IMR-90 (cell line): ENCODE measurements around the gene MTIF3. TPM values are rescaled to one million over a fixed set of nuclear protein-coding genes. Genes with fewer than 3 reads are reported as not detected.
A peak's percentile ranks its signal among the peaks of the same experiment; 100 is the strongest.

ENCODE experiments used
- ATAC-seq: fragments of 200-7000 bp; cut with Tn5 transposase; 2 replicates; pipeline ENCODE4 v1.9.1; 2020; ENCODE audit warnings: low read depth, mild to moderate bottlenecking, moderate library complexity
- BruUV-seq: library from RNA; stranded (reverse); fragments of 400-500 nt; replicated peaks from 2 replicates; lab custom pipeline; 2021; lab: Mats Ljungman, UMichigan
- CTCF ChIA-PET: fragments of 300-600 bp; formaldehyde crosslinking; extraction: SDS; loops from one replicate; lab custom pipeline; 2021; ENCODE audit warnings: antibody characterized with exemption; lab: Yijun Ruan, JAX
- POLR2A ChIA-PET: fragments of 300-600 bp; sonication (Branson Sonifier 250); formaldehyde crosslinking; loops from one replicate; lab custom pipeline; 2022; ENCODE audit warnings: antibody characterized with exemption; ENCODE audit not compliant: unreplicated experiment; lab: Charles Lee
- DNase-seq: peaks from one replicate; pipeline ENCODE4 v3.0.0; 2013
- H2AFZ ChIP-seq: replicated peaks from 2 replicates; pipeline ENCODE3; 2013; ENCODE audit warnings: low read length, mild to moderate bottlenecking; ENCODE audit not compliant: poor library complexity
- H2AK5ac ChIP-seq: 2 replicates; pipeline ENCODE4 v1.6.1; 2013; ENCODE audit warnings: low read depth, low read length, inconsistent platforms
- H2AK9ac ChIP-seq: replicated peaks from 2 replicates; pipeline ENCODE3; 2013; ENCODE audit warnings: mild to moderate bottlenecking, low read depth, low read length, moderate library complexity; ENCODE audit not compliant: poor library complexity
- H2BK120ac ChIP-seq: 2 replicates; pipeline ENCODE4 v1.6.1; 2013; ENCODE audit warnings: low read depth, low read length, inconsistent platforms
- H2BK15ac ChIP-seq: 3 replicates; pipeline ENCODE4 v1.6.1; 2013; ENCODE audit warnings: low read depth, low read length, inconsistent platforms
- H2BK20ac ChIP-seq: 2 replicates; pipeline ENCODE4 v1.6.1; 2013; ENCODE audit warnings: low read depth, mild to moderate bottlenecking, inconsistent platforms, low read length, moderate library complexity
- H2BK5ac ChIP-seq: 2 replicates; pipeline ENCODE4 v1.6.1; 2013; ENCODE audit warnings: mild to moderate bottlenecking, low read depth, low read length, inconsistent platforms; ENCODE audit not compliant: poor library complexity, severe bottlenecking
- H3K14ac ChIP-seq: replicated peaks from 2 replicates; pipeline ENCODE4 v1.6.1; 2013; ENCODE audit warnings: low read depth, low read length, inconsistent platforms
- H3K18ac ChIP-seq: 2 replicates; pipeline ENCODE4 v1.6.1; 2013; ENCODE audit warnings: low read depth, low read length, control low read depth
- H3K23ac ChIP-seq: 2 replicates; pipeline ENCODE4 v1.6.1; 2013; ENCODE audit warnings: low read depth, low read length, inconsistent platforms
- H3K27ac ChIP-seq: 2 replicates; pipeline ENCODE4 v1.5.1; 2013; ENCODE audit warnings: mild to moderate bottlenecking, control low read depth, low read length; ENCODE audit not compliant: insufficient read depth
- H3K27me3 ChIP-seq: 2 replicates; pipeline ENCODE4 v1.6.1; 2013; ENCODE audit warnings: low read length; ENCODE audit not compliant: control insufficient read depth, insufficient read depth
- H3K36me3 ChIP-seq: 2 replicates; pipeline ENCODE4 v1.6.1; 2013; ENCODE audit warnings: low read length, mixed read lengths; ENCODE audit not compliant: control insufficient read depth, insufficient read depth
- H3K4ac ChIP-seq: 2 replicates; pipeline ENCODE4 v1.6.1; 2013; ENCODE audit warnings: low read depth, low read length, inconsistent platforms
- H3K4me1 ChIP-seq: 2 replicates; pipeline ENCODE4 v1.6.1; 2013; ENCODE audit warnings: low read length, mixed read lengths; ENCODE audit not compliant: control insufficient read depth, insufficient read depth
- H3K4me2 ChIP-seq: 2 replicates; pipeline ENCODE4 v1.6.1; 2013; ENCODE audit warnings: low read depth, mild to moderate bottlenecking, control low read depth, low read length, moderate library complexity
- H3K4me3 ChIP-seq: 2 replicates; pipeline ENCODE4 v1.5.1; 2013; ENCODE audit warnings: low read depth, mild to moderate bottlenecking, control low read depth, low read length, moderate library complexity; ENCODE audit not compliant: insufficient read depth
- H3K56ac ChIP-seq: 2 replicates; pipeline ENCODE4 v1.6.1; 2013; ENCODE audit warnings: low read length, inconsistent platforms; ENCODE audit not compliant: insufficient read depth; ENCODE audit errors: extremely low read depth
- H3K79me1 ChIP-seq, 2 experiments: 2 replicates each; pipeline ENCODE4 v1.6.1; 2013; ENCODE audit warnings: low read length in 2 of 2, inconsistent platforms in 1 of 2, low read depth in 1 of 2
- H3K9ac ChIP-seq: 2 replicates; pipeline ENCODE4 v1.6.1; 2013; ENCODE audit warnings: low read depth, low read length, control low read depth
- H3K9me1 ChIP-seq: 2 replicates; pipeline ENCODE4 v1.6.1; 2013; ENCODE audit warnings: low read length, inconsistent platforms; ENCODE audit not compliant: insufficient read depth
- H3K9me3 ChIP-seq: 2 replicates; pipeline ENCODE4 v1.6.1; 2013; ENCODE audit warnings: low read length; ENCODE audit not compliant: control insufficient read depth, insufficient read depth
- H4K20me1 ChIP-seq: 2 replicates; pipeline ENCODE4 v1.6.1; 2013; ENCODE audit warnings: low read length, inconsistent platforms; ENCODE audit not compliant: insufficient read depth
- H4K5ac ChIP-seq: 2 replicates; pipeline ENCODE4 v1.6.1; 2013; ENCODE audit warnings: mild to moderate bottlenecking, low read depth, low read length, control low read depth
- H4K8ac ChIP-seq, 2 experiments: 2 replicates each; pipeline ENCODE4 v1.6.1; 2013; ENCODE audit warnings: low read depth in 2 of 2, low read length in 2 of 2, control low read depth in 1 of 2, inconsistent platforms in 1 of 2
- H4K91ac ChIP-seq: 2 replicates; pipeline ENCODE4 v1.6.1; 2013; ENCODE audit warnings: low read depth, low read length, inconsistent platforms; ENCODE audit not compliant: insufficient read depth
- CEBPB ChIP-seq: IDR thresholded peaks from 2 replicates; pipeline ENCODE4 v1.6.1; 2012; ENCODE audit warnings: low read depth, low read length, improper control_type of control experiment
- CHD1 ChIP-seq: IDR thresholded peaks from 2 replicates; pipeline ENCODE4 v1.6.1; 2012; ENCODE audit warnings: low read depth, low read length, improper control_type of control experiment
- FOS ChIP-seq: fragments of 150-350 bp; IDR thresholded peaks from 2 replicates; pipeline ENCODE4 v1.6.1; 2016; ENCODE audit warnings: low read depth, low read length
- MXI1 ChIP-seq: IDR thresholded peaks from 2 replicates; pipeline ENCODE4 v1.6.1; 2012; ENCODE audit warnings: low read depth, mild to moderate bottlenecking, low read length, moderate library complexity, borderline replicate concordance
- RFX5 ChIP-seq: IDR thresholded peaks from 2 replicates; pipeline ENCODE4 v1.8.0; 2012; ENCODE audit warnings: low read depth, mild to moderate bottlenecking, low read length, moderate library complexity
- SMC3 ChIP-seq: fragments of 150-350 bp; IDR thresholded peaks from 2 replicates; pipeline ENCODE4 v1.6.1; 2016; ENCODE audit warnings: low read depth, mild to moderate bottlenecking, antibody characterized with exemption, low read length, moderate library complexity
- WGBS, 2 experiments: methylation state at CpG; one replicate each; pipeline versions ENCODE4 v1.1.5 to v1.1.7; 2013; ENCODE audit warnings: missing lambda C conversion rate in 2 of 2; ENCODE audit not compliant: insufficient read length in 1 of 2; ENCODE audit errors: extremely low coverage in 2 of 2; 5-methylcytosine and 5-hydroxymethylcytosine counted together
- dilution Hi-C: fragments of 300-500 bp; cut with HindIII; formaldehyde crosslinking; loops from one replicate; pipeline ENCODE4 v1.14.3; 2018; ENCODE audit warnings: low sequenced_read_pairs; ENCODE audit not compliant: unreplicated experiment
- in situ Hi-C: fragments of 300-500 bp; cut with MboI; formaldehyde crosslinking; loops from 3 replicates; pipeline ENCODE4 v1.14.3; 2019; ENCODE audit warnings: low sequenced_read_pairs, inconsistent platforms, mixed read lengths
- intact Hi-C: fragments of 100-400 bp; cut with micrococcal nuclease; formaldehyde crosslinking; loops from 2 replicates; pipeline ENCODE4 v1.10.0; 2022
- polyA plus RNA-seq, 3 experiments: library from polyadenylated mRNA; depleted of rRNA; stranded (reverse); fragments of >200 nt; gene quantifications; 2 replicates each; pipeline ENCODE4 v1.2.3, GENCODE V29; 2012; ENCODE audit warnings: low replicate concordance in 1 of 3
- total RNA-seq: library from RNA; depleted of rRNA; stranded (reverse); fragments of >200 nt; gene quantifications from 2 replicates; pipeline ENCODE4 v1.2.3, GENCODE V29; 2012

Gene MTIF3
- total and polyA plus RNA-seq, 2 of the 4 experiments (the other 2 are of a cell fraction): 31.7 to 41.0 TPM

DNA sequence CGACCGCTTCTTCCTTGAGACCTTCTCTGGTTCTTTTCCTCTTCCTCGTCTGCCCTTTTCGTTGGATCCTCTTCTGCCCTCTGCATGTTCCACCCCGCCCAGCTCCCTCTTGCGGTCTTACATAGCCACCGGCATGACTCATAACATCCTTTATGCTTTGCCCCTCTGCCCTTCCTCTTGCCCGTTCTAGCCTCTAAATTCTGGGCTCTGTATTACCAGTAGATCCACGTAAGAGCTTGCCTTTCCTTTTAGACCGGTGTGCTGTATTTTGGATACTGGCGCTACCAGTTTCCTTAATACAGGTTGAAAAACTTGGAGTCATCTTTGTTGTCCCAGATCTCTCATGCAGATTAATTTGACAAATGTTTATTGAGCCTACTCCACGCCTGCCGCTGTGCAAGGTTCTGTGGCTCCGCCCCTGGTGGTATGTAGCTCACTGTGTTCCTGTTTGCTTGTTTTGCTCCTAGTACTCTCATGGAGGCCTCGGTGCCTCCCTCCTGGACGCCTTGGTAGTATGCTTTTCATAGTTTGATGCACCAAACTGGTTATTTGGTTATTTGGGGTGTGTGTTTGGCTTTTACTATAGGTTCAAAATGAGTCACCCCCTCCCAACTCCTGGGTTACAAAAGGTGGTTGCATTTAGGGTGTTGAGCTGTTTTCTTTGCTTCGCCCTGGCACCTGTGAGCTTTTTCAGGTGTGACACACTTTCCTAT lies 24.3 kb downstream of the MTIF3 start (continued):
- TF ChIP-seq SMC3: no peak
- no peak for TF ChIP-seq CHD1

DNA sequence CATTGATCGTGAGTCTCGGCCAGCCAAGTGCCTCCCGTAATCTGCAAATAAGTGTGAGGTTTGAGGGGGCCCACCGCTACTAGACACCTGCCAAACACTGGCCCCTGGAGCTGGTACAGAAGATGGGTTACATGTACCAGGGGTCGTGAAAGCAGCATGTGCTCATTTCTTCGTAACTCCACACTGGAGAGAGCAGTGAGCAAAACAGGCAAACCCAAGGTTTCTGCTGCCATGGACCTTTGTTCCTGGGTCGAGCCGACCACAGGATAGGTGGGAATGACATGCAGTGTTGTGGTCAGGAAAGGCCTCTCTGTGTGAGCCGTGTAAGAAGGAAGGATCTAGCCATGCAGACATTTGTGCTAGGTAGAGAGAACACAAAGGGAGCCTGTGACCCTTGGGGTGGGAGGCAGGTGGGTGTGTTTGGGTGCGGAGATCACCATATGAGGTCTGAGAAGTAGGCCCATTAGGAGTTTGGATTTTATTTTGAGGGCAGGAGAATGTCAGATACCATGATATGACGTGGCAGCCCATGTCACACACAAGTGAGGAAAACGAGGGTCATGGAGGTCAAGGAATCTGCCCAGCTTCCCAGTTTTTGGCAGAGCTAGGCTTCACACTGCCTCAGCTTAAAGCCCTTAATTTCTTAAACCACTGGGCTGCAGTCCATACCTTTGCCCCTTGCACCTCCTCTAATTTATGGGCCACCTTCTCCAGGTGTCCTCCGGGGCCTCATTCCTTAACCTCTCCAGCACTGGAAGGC lies 25.0 kb downstream of the MTIF3 start:
- ChIA-PET CTCF (interaction anchor here (0.6 to 1.4 kb wide), 7 partner anchors 11 to 1186 kb away, joined by 3 to 7 read pairs (median 3); no protein-coding TSS in a partner anchor), POLR2A (no interaction called here)
- Histone ChIP-seq H3K9me1 (peaks cover 23% of the 10 kb centered on the region), H2BK120ac (peak overlapping the region; percentile 19), H4K20me1 (no peaks in the 10 kb centered on the region), H3K4me1 (peaks cover 15% of the 10 kb centered on the region), H4K5ac (peak overlapping the region; percentile 65), H3K9ac (peak overlapping the region; percentile 76), H2AK5ac (peak overlapping the region; percentile 92), H2BK5ac (peak overlapping the region; percentile 4), H2AFZ (peak overlapping the region; percentile 94), H3K36me3 (peaks cover 9% of the 10 kb centered on the region), H2AK9ac (peak overlapping the region; percentile 87), H2BK15ac (0 out of 3 replicates have a peak overlapping the region, but pooled peaks have one; percentile 15), H3K56ac (peak overlapping the region; percentile 18; the same call in 1 of the 2 replicates), H3K4me2 (peak overlapping the region; percentile 89), H3K79me1 (peaks cover 23 to 43% of the 10 kb centered on the region in 2 experiments), H3K18ac (no peak overlapping the region), H3K4ac (peak overlapping the region; percentile 87), H4K8ac (peak overlapping the region; percentile 84 to 85), H3K27ac (peak overlapping the region; percentile 80), H2BK20ac (no peak overlapping the region), H3K9me3 (no peaks in the 10 kb centered on the region), H3K23ac (peak overlapping the region; percentile 87), H4K91ac (peak overlapping the region; percentile 91), H3K4me3 (peak overlapping the region; percentile 57), H3K27me3 (peaks cover 2% of the 10 kb centered on the region; the same call in 1 of the 2 replicates), H3K14ac (peak overlapping the region; percentile 83)
- no TSS peak for BruUV-seq
- WGBS, 2 experiments: 50% methylated on average over 5 of the region's 13 CpGs; no CpG with 5 or more reads in 1 of the 2 experiments
- ATAC-seq: no peak
- dilution Hi-C loops (no loop called here), in situ Hi-C loops (no loop called here), intact Hi-C loops (loop anchor here (10.0 kb wide), 1 partner anchor 441 kb away; no protein-coding TSS in a partner anchor)
- DNase-seq: no peak
- TF ChIP-seq CEBPB: no peak
- no peak for TF ChIP-seq MXI1
- TF ChIP-seq RFX5: no peak
- no peak for TF ChIP-seq FOS
